ENCODE results near the gene SLC25A27.

SLC25A27 gene

GRCh38 chr6:46651816-46652215, 959 bp upstream of the SLC25A27 start:
- no peak for DNase-seq

DNA sequence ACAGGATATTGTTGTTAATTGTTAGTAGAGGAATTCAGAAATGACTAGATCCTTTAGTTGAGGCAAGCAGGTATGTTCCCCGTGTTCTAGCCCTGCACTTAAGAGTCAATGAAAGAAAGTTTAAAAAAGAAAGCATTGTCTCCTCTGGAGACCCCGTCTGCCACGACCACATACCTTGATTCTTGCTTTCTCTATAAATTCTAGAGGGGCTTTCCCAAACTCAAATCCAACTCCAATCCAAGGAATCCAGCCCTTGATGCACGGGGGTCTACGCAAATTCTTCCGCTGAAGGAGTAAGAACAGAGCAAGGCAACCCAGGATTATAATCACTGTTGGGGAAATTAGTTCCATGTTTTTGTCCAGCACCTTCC, 558 bp upstream of the SLC25A27 start:
- DNase-seq, result no peak

DNA sequence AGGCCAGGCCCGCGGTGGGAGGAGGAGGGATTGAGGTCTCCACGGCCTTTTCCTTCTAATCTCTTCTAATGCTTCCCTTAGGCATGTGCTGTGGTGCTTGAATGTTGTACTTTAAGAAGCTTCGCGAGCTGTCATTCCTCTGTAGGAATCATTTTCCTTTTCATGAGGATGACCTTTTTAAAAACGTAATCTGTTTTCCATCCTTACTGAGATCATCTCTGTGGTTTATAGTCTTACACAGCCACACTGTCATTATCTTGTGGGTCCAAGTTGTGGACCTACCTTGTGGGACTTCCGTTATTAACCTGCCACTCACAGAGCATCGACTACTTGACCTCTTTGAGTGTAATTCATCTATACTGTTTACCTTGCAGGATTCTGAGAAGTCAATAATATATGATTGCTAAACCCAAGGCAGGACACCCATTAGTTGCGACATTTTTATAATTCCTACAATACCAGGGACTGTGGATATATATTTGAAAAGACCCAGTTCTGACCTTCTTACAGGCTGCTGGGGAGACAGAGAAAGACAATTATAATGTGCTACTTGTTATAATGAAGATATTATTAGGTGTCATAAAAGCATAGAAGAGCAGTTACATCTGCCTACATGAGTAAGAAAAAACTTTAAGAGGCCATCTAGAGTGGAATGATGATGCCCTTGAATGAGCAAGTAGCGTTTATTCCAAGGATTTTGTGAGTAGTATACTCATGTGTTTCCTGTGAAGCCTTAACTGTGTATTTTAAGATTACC, 842 bp downstream of the SLC25A27 start:
- no peak for DNase-seq

GRCh38 chr6:46655803-46656202, 3.0 kb downstream of the SLC25A27 start:
- DNase-seq, result peak; percentile 2

- DNase-seq, result no peak
Measured at GRCh38 chr6:46657642-46658041, 4.9 kb downstream of the SLC25A27 start.

- no peak for DNase-seq
Measured at GRCh38 chr6:46661483-46661882, 8.7 kb downstream of the SLC25A27 start.

- no peak for DNase-seq
Measured at GRCh38 chr6:46667377-46667776, 14.6 kb downstream of the SLC25A27 start.

DNA sequence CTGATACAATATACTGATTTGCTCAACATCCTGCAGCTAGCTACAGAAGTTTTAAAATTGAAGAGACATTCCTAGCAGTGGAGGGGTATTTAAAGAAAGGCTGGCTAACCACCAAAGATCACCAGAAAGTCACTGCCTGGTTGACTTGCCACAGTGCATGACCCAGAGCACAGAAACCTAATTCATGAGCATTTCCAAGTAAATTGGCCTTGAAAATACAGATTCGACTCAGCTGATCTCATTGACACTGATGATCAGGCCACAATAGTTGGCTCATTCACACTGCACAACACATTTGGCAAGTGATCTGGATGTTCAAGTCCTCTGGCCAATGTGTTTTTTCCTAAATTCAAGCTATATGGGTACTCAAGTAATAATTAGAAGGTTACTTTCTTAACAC, 21.6 kb downstream of the SLC25A27 start:
- no peak for DNase-seq

DNA sequence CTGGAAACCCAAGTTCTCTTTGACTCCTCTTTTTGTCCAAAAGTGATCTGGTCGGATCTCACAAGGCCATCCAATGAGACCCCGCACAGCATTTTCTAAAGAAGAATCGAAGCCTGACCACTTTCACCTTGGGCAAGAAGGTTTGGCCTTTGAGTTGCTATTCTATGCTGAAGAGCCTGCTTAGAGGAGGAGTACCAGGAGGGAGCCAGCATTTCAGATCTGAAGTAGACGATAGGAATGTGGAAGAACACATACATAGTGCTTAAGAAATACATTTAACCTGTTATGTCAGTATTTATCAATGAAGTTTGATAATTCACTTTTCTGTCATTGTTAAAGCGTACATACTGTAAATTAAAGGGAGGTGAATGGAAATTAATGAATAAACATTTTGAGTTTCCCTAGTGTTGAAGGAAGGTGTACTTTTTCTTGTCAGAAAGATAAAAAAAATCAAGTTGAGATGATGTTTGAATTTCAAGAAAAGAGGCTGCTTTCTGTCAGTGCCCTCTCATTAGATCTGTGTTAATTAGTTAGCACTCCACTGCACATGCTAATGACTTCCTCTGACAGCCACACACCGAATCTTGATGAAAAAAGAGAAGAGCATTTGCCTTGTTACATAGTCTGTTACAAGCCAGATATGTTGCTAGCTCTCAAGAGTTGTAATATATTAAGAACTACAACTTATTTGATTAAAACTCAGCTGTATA, 24.0 kb downstream of the SLC25A27 start:
- no peak for DNase-seq

GRCh38 chr6:46677314-46677654, 24.5 kb downstream of the SLC25A27 start:
- DNase-seq, result no peak

- DNase-seq, result peak; percentile 25
Measured at GRCh38 chr6:46684771-46685170, 32.0 kb downstream of the SLC25A27 start.

DNA sequence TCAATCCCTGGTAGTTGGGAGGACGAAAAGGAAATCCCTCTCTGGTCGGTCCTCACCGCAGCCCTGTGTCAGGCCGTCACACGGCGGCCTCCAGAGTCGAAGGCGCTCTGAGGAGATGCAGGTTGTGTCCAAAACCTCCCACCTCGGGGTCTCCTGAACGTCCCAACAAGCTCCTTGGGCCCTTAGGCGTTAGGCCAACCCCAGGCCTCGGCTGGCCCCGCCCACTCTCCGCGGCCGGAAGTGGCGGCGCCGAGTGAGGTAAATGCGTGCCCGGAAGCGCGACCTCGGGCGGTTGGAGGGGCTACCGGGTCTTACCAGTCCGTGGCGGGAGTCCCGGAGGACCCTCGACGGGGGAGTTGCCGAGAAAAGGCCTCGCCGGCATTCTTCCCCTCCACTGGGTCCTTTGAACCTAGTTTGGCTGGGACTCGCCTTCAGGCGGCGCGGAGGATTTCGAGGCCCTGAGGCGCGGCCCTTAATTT, 34.9 kb downstream of the SLC25A27 start, which contains the start of gene TDRD6:
Gene TDRD6, plus strand, starts transcription at position 267 of the 479 bp plus-strand sequence. CDS start 244 bp downstream, outside the sequence.
- no peak for DNase-seq

DNA sequence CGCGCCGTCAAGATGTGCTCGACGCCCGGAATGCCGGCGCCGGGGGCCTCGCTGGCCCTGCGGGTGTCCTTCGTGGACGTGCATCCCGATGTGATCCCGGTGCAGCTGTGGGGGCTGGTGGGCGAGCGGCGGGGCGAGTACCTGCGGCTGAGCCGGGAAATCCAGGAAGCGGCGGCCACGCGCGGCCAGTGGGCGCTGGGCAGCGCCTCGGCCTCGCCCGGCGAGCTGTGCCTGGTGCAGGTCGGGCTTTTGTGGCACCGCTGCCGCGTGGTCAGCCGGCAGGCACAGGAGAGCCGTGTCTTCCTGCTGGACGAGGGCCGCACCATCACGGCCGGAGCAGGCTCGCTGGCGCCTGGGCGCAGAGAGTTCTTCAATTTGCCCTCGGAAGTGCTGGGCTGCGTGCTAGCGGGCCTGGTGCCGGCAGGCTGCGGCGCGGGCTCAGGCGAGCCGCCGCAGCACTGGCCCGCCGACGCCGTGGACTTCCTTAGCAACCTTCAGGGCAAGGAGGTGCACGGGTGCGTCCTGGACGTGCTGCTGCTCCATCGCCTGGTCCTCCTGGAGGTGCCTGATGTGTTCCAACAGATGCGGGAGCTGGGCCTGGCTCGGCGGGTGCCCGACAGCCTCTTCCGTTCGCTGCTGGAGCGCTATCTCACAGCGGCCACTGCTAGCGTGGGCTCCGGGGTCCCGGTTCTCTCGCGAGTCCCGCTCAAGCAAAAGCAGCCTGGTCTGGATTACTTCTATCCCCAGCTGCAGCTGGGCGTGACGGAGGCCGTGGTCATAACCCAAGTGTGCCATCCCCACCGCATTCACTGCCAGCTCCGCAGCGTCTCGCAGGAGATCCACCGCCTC, 35.6 kb downstream of the SLC25A27 start:
- no peak for DNase-seq

- no peak for DNase-seq
Measured at GRCh38 chr6:46688966-46689335, 36.2 kb downstream of the SLC25A27 start.

DNA sequence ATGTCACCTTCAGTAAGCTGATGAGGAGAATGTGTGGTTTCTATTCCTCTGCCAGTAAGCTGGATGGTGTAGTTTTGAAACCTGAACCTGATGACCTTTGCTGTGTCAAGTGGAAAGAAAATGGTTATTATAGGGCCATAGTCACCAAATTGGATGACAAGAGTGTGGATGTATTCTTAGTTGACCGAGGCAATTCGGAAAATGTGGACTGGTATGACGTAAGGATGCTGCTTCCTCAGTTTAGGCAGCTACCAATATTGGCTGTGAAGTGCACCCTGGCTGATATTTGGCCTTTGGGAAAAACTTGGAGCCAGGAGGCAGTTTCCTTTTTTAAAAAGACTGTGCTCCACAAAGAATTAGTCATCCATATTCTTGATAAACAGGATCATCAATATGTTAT, 36.9 kb downstream of the SLC25A27 start:
- DNase-seq, result no peak

DNA sequence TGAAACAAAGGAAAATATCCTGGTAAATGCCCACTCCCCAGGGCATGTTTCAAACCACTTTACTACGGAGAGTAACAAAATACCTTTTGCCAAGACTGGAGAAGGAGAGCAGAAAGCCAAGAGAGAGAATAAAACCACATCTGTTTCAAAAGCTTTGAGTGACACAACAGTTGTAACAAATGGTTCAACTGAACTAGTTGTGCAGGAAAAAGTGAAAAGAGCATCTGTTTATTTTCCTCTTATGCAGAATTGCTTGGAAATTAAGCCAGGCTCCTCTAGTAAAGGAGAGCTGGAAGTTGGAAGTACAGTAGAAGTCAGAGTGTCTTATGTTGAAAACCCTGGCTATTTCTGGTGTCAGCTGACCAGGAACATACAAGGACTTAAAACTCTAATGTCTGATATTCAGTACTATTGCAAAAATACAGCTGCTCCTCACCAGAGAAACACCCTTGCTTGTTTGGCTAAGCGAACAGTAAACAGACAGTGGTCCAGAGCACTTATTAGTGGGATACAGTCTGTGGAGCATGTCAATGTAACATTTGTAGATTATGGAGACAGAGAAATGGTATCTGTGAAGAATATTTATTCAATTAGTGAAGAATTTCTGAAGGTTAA, 37.5 kb downstream of the SLC25A27 start:
- no peak for DNase-seq

DNA sequence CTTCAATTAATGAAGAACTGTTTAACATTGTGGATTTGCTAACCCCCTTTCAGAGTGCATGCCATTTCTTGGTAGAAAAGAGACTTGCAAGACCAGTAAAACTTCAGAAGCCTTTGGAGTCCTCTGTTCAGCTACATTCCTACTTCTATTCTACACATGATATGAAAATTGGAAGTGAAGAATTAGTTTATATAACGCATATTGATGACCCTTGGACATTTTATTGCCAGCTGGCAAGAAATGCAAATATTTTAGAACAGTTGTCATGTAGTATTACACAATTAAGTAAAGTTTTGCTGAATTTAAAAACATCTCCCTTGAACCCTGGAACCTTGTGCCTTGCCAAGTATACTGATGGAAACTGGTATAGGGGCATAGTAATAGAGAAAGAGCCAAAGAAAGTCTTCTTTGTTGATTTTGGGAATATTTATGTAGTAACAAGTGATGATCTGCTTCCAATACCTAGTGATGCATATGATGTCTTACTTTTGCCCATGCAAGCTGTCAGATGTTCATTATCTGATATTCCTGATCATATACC, 38.2 kb downstream of the SLC25A27 start:
- no peak for DNase-seq

- no peak for DNase-seq
Measured at GRCh38 chr6:46699970-46700369, 47.2 kb downstream of the SLC25A27 start.

DNA sequence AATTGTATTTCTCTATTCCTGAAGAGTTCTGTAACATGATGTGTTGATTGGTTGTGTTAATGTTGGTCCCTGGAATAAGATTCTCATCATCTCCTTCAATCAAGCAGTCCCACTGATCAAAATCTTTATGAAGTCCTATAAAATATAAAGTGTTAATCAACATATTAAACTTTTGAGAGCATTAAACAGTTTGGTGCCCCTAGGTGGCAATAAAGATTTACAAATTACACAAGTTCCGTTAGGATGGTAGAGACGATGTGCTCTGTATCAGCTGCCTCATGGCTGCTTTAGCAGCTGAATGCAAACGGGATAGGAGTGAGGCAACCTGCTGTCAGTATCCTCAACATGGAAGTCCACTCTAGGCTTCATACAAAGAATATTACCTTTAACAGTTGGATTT, 51.8 kb downstream of the SLC25A27 start:
- peak; percentile 0 for DNase-seq

DNA sequence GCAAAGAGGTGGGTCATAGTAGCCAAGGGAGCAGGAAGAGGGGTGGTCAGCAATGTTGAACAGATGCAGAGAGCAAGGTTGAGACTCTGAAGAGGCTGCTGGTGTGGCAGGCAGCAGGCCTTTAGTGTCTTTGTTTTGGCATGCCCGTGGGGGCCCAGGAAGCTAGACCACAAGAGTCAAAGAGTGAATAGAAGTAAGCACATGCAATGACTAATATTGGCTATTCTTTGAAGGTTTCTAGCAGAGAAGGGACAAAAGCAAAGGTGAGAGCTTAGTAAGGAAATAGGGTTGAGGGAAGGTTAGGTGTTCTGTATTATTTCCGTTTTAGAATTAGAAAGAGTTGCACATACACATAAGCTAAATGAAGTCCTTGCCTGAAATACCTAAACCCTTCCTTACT, 53.7 kb downstream of the SLC25A27 start:
- no peak for DNase-seq

DNA sequence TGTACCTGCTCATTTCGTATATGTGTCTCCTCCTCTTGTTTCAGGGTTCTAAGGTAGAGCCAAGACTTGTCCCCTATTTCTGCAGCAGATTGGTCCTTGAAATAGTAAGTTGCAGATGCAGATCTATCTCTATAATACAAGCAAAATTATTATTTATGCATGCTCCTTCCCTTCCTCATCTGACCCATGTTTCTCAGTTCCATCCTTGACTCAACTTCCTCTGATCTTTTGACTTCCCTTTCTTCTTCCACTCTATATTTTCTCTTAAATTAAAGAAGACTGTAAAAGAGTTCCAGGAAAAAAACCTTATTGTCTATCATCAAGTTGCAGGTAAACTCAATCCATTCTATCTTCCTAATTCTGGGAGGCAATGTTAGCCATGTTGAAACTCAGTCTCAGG, 58.7 kb downstream of the SLC25A27 start:
- no peak for DNase-seq

- DNase-seq, result no peak
Measured at GRCh38 chr6:46715141-46715540, 62.4 kb downstream of the SLC25A27 start.

DNA sequence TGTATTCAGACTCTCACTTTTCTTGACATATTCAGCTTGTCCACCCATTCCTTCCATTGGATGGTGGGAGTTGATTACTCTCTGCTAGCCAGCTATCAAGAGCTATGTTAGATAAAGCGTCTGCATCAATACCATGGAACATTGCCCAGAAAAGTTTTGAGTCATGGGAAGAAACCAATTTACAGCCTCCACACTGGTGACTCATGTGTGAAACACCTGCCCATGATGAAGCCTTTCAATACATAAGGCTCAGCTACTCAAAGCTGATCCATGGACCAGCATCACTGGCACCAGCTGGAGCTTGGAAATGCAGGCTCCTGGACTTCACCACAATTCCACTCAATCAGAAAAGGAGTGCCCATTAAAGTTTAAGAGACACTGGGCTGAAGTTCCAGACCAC, 66.3 kb downstream of the SLC25A27 start:
- DNase-seq, result peak; percentile 26

All from fibroblast of skin of abdomen (primary cell).